Measurements from ENCODE around the gene SEC61G.

The SEC61G gene
- total RNA-seq: 12.1 to 28.4 (median 18.0) reads per million in 4 experiments

- DNase-seq: peak; percentile 92
Measured at GRCh38 chr7:54758702-54759592, at the start of gene SEC61G. Gene SEC61G, minus strand, starts transcription at chr7:54759211. Its CDS starts 1,623 bp downstream, at chr7:54757588.

- DNase-seq: no peak
Measured at GRCh38 chr7:54802841-54803240, 43.8 kb upstream of the SEC61G start.

- DNase-seq: no peak
Measured at GRCh38 chr7:54802114-54802513, 43.1 kb upstream of the SEC61G start.

- no peak for DNase-seq
Measured at GRCh38 chr7:54799792-54800191, 40.8 kb upstream of the SEC61G start.

- no peak for DNase-seq
Measured at GRCh38 chr7:54798530-54798929, 39.5 kb upstream of the SEC61G start.

- DNase-seq: no peak
Measured at GRCh38 chr7:54796853-54797252, 37.8 kb upstream of the SEC61G start.

- no peak for DNase-seq
Measured at GRCh38 chr7:54796150-54796549, 37.1 kb upstream of the SEC61G start.

GRCh38 chr7:54792383-54792782 lies 33.4 kb upstream of the SEC61G start:
- no peak for DNase-seq

GRCh38 chr7:54788664-54789063 lies 29.7 kb upstream of the SEC61G start:
- no peak for DNase-seq

- DNase-seq: no peak
Measured at GRCh38 chr7:54785261-54785660, 26.2 kb upstream of the SEC61G start.

- DNase-seq: no peak
Measured at GRCh38 chr7:54783952-54784351, 24.9 kb upstream of the SEC61G start.

- DNase-seq: no peak
Measured at GRCh38 chr7:54782829-54783228, 23.8 kb upstream of the SEC61G start.

GRCh38 chr7:54782314-54782713 lies 23.3 kb upstream of the SEC61G start:
- no peak for DNase-seq

- DNase-seq: no peak
Measured at GRCh38 chr7:54781134-54781920, 22.3 kb upstream of the SEC61G start.

GRCh38 chr7:54780490-54780889 lies 21.5 kb upstream of the SEC61G start:
- DNase-seq: no peak

- DNase-seq: no peak
Measured at GRCh38 chr7:54778696-54779540, 19.9 kb upstream of the SEC61G start.

GRCh38 chr7:54778166-54778565 lies 19.2 kb upstream of the SEC61G start:
- no peak for DNase-seq

- no peak for DNase-seq
Measured at GRCh38 chr7:54774785-54775740, 16.1 kb upstream of the SEC61G start.

GRCh38 chr7:54773472-54774399 lies 14.7 kb upstream of the SEC61G start:
- peak; percentile 23 for DNase-seq

- no peak for DNase-seq
Measured at GRCh38 chr7:54769203-54769602, 10.2 kb upstream of the SEC61G start.

All from effector CD8-positive, alpha-beta T cell (primary cell).